CMK (cell line): ENCODE results near the gene RAB15.

ENCODE experiments used
- DNase-seq: peaks from one replicate; pipeline ENCODE4 v3.0.0-alpha.2; 2010; ENCODE audit warnings: low read depth

RAB15 gene

GRCh38 chr14:64906022-64906421 is 66.1 kb downstream of the RAB15 start:
- DNase-seq = no peak

GRCh38 chr14:64899958-64900357 is 72.2 kb downstream of the RAB15 start:
- no peak for DNase-seq
